ENCODE results near the gene PPP1R17. TPM values are rescaled to one million over a fixed set of nuclear protein-coding genes. Genes with fewer than 3 reads are reported as not detected.

The PPP1R17 gene
- total RNA-seq, 1 experiment from 2014 or later: 2.6 TPM

- TF ChIP-seq MLX (CRISPR knock-in tag; IDR thresholded peaks at IDR 0.05): no peak
Observed at GRCh38 chr7:31748084-31748483, 61.1 kb downstream of the PPP1R17 start (continued).

GRCh38 chr7:31751726-31752125 is 64.7 kb downstream of the PPP1R17 start:
- DNase-seq (ENCODE audit: low spot score): no peak
- no peak overlapping the region for H3K4me3 Mint-ChIP-seq
- H3K27ac Mint-ChIP-seq: no peak overlapping the region
- H3K36me3 Mint-ChIP-seq: no peaks in the 10 kb centered on the region
- peaks cover 97% of the 10 kb centered on the region for H3K27me3 Mint-ChIP-seq (ENCODE audit: low read depth)
- no peaks in the 10 kb centered on the region for H3K4me1 Mint-ChIP-seq
- H3K9me3 Mint-ChIP-seq: peaks cover 6% of the 10 kb centered on the region
- POLR2A ChIA-PET: no interaction called here
- no peak for TF ChIP-seq AR (CRISPR knock-in tag; IDR thresholded peaks at IDR 0.05)
- CTCF ChIA-PET: no interaction called here
- ATAC-seq: no peak

Other genes with a start within 250 kb of the PPP1R17 start
- gene ITPRID1, start 173.1 kb upstream of the PPP1R17 start, total RNA-seq (2021): 0.98 to 1.4 TPM (median 1.1 TPM) in 3 replicates

Data from WTC11 (cell line).